Smooth muscle cell (in vitro differentiated cells): Measurements from ENCODE around the gene HNRNPA0. TPM values are rescaled to one million over a fixed set of nuclear protein-coding genes. Genes with fewer than 3 reads are reported as not detected.
"Not testable (repeated sequence)": the region's sequence is repeated elsewhere in the genome, so short reads cannot be mapped to it uniquely, and the experiment has no call there.

ENCODE experiments used
- DNase-seq: peaks from one replicate; lab custom pipeline; 2025; ENCODE audit not compliant: unreplicated experiment; lab: John Stamatoyannopoulos, UW
- H2AFZ ChIP-seq: fragments of 200-600 bp; sonication (generic); 2 replicates; pipeline ENCODE4 v1.6.0; 2016; ENCODE audit warnings: antibody characterized with exemption, low read depth, mild to moderate bottlenecking
- H3F3A ChIP-seq: fragments of 200-600 bp; sonication (generic); 2 replicates; pipeline ENCODE4 v1.6.0; 2017; ENCODE audit warnings: antibody characterized with exemption, low read depth
- H3K27ac ChIP-seq: fragments of 200-600 bp; sonication (generic); 2 replicates; pipeline ENCODE4 v1.5.1; 2016; ENCODE audit warnings: low read depth, mild to moderate bottlenecking
- H3K27me3 ChIP-seq: fragments of 200-600 bp; sonication (generic); 2 replicates; pipeline ENCODE4 v1.6.1; 2016; ENCODE audit warnings: low read depth, mild to moderate bottlenecking
- H3K36me3 ChIP-seq: fragments of 200-600 bp; sonication (generic); 2 replicates; pipeline ENCODE4 v1.5.1; 2016; ENCODE audit warnings: low read depth
- H3K4me1 ChIP-seq: fragments of 200-600 bp; sonication (generic); 2 replicates; pipeline ENCODE4 v1.5.1; 2016; ENCODE audit warnings: low read depth
- H3K4me2 ChIP-seq: fragments of 200-600 bp; sonication (generic); 2 replicates; pipeline ENCODE4 v1.6.0; 2016; ENCODE audit warnings: mild to moderate bottlenecking
- H3K4me3 ChIP-seq: fragments of 200-600 bp; sonication (generic); 2 replicates; pipeline ENCODE4 v1.5.1; 2016; ENCODE audit warnings: mild to moderate bottlenecking
- H3K79me2 ChIP-seq: fragments of 200-600 bp; sonication (generic); 2 replicates; pipeline ENCODE4 v1.6.0; 2016; ENCODE audit warnings: low read depth, mild to moderate bottlenecking
- H3K9ac ChIP-seq: fragments of 200-600 bp; sonication (generic); 2 replicates; pipeline ENCODE4 v1.6.0; 2016; ENCODE audit warnings: low read depth
- H3K9me3 ChIP-seq: fragments of 200-600 bp; sonication (generic); replicated peaks from 2 replicates; pipeline ENCODE4 v1.5.1; 2016; ENCODE audit warnings: low read depth
- H4K20me1 ChIP-seq: fragments of 200-600 bp; sonication (generic); 2 replicates; pipeline ENCODE4 v1.6.0; 2016; ENCODE audit warnings: low read depth
- WGBS: methylation state at CpG from one replicate; pipeline ENCODE4 v1.1.7; 2016; ENCODE audit warnings: low lambda C conversion rate; 5-methylcytosine and 5-hydroxymethylcytosine counted together
- polyA plus RNA-seq: library from polyadenylated mRNA; unstranded; fragments of >200 nt; fragmentation: Nextera tagmentation; extraction: Ambion mirVana; gene quantifications from 2 replicates; pipeline ENCODE4 v1.2.1, GENCODE V29; 2016
- total RNA-seq: library from RNA; depleted of rRNA; stranded (reverse); fragments of >200 nt; gene quantifications from 2 replicates; pipeline ENCODE4 v1.2.3, GENCODE V29; 2014
- TF ChIP-seq, protein P1 (sequence below): fragments of 200-600 bp; sonication (generic); IDR thresholded peaks from 2 replicates; pipeline ENCODE4 v1.5.1; 2017; ENCODE audit warnings: borderline replicate concordance, mild to moderate bottlenecking, antibody characterized with exemption; ENCODE audit not compliant: insufficient read depth, poor library complexity, severe bottlenecking

HNRNPA0 gene
- total and polyA plus RNA-seq, 2 experiments from 2014 or later, result 14.4 to 18.8 TPM

DNA sequence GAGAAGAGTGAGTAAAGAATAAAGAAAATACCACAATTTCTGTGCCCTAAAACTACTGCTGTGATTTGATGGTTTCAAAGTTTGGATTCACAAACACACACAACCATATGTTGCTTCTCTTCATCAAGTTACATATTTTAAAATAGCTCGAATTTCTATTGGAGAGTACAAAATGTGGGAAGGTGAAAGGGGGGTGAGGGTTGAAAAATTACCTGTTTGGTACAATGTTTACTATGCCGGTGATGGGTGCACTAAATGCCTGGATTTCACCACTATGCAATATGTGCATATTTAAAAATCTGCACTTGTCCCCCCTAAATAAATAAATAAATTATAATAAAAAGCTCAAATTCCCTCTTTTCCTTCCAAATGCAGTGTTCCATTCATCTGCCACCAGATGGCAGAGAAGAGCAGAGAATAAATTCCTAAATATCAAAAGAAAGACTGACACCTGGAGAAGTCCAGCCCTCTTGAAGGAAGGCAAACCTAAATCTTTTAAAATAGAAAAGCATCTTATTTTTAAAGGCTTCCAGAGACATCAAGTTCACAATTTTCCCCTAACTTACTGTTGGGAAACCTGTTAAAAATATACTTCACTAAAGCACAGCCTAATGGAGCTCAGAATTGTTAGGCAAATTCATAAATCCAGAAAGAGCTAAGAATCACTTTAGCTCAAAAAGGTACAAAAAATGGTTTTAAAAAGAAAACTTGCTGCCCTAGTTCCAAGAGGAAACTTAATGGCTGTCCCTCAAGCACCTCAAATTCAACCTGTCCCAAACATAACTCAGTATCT lies 24.8 kb upstream of the HNRNPA0 start:
- DNase-seq, result no peak
- no peaks in the 10 kb centered on the region for H3K27me3 ChIP-seq
- no peak overlapping the region for H3K4me3 ChIP-seq
- H3K9ac ChIP-seq, result no peak overlapping the region
- H2AFZ ChIP-seq, result no peak overlapping the region
- H3K4me1 ChIP-seq, result no peaks in the 10 kb centered on the region
- H3K9me3 ChIP-seq, result no peaks in the 10 kb centered on the region
- H3K27ac ChIP-seq, result no peak overlapping the region
- H3F3A ChIP-seq, result no peaks in the 10 kb centered on the region
- no peaks in the 10 kb centered on the region for H3K36me3 ChIP-seq
- no peak overlapping the region for H3K4me2 ChIP-seq
- TF ChIP-seq, protein P1, sequence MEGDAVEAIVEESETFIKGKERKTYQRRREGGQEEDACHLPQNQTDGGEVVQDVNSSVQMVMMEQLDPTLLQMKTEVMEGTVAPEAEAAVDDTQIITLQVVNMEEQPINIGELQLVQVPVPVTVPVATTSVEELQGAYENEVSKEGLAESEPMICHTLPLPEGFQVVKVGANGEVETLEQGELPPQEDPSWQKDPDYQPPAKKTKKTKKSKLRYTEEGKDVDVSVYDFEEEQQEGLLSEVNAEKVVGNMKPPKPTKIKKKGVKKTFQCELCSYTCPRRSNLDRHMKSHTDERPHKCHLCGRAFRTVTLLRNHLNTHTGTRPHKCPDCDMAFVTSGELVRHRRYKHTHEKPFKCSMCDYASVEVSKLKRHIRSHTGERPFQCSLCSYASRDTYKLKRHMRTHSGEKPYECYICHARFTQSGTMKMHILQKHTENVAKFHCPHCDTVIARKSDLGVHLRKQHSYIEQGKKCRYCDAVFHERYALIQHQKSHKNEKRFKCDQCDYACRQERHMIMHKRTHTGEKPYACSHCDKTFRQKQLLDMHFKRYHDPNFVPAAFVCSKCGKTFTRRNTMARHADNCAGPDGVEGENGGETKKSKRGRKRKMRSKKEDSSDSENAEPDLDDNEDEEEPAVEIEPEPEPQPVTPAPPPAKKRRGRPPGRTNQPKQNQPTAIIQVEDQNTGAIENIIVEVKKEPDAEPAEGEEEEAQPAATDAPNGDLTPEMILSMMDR, result peak; percentile 75
- H4K20me1 ChIP-seq, result no peaks in the 10 kb centered on the region
- WGBS, result 75% methylated on average over 2 of the region's 2 CpGs
- no peaks in the 10 kb centered on the region for H3K79me2 ChIP-seq

DNA sequence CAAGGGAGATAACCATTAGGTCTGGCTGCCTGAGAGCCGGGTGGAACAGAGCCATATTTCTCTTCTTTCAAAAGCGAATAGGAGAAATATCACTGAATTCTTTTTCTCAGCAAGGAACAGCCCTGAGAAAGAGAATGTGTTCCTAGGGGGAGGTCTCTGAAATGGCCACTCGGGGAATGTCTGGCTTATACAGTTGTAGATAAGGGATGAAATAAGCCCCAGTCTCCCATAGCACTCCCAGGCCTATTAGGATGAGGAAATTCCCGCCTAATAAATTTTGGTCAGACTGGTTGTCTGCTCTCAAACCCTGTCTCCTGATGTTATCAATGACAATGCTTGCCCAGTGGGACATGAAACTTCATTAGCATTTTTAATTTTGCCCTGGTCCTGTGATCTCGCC lies 13.8 kb upstream of the HNRNPA0 start:
- DNase-seq, H3K27me3 ChIP-seq, H3F3A ChIP-seq, H3K4me2 ChIP-seq, H3K79me2 ChIP-seq, H2AFZ ChIP-seq, H3K4me1 ChIP-seq, H3K36me3 ChIP-seq, H3K4me3 ChIP-seq, H4K20me1 ChIP-seq, H3K9ac ChIP-seq, H3K9me3 ChIP-seq, H3K27ac ChIP-seq: not testable (repeated sequence)
- WGBS, result 89% methylated on average over 5 of the region's 5 CpGs

DNA sequence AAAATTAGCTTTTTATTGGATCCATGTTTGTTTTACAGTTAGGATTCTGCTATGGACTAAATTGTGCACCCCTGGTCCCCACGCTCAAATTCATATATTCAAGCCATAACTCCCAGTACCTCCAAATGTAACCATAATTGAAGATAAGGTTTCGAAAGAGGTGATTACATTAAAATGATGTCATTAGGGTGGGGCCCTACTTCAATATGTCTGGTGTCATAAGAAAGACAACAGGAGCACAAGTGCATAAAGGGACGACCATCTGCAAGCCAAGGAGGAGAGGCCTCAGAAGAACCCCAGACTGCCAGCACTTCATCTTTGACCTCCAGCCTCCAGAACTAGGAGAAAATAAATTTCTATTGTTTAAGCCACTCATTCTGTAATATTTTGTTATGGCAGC lies 7.4 kb upstream of the HNRNPA0 start:
- Histone ChIP-seq H3K4me3 (no peak overlapping the region), H4K20me1 (no peaks in the 10 kb centered on the region), H3K9ac (no peak overlapping the region), H3F3A (no peaks in the 10 kb centered on the region), H3K4me2 (no peak overlapping the region), H3K4me1 (no peaks in the 10 kb centered on the region), H3K36me3 (no peaks in the 10 kb centered on the region), H3K79me2 (no peaks in the 10 kb centered on the region), H2AFZ (no peak overlapping the region), H3K9me3 (no peaks in the 10 kb centered on the region), H3K27me3 (no peaks in the 10 kb centered on the region), H3K27ac (no peak overlapping the region)
- TF ChIP-seq, protein P1, result no peak
- DNase-seq, result no peak
- WGBS, result 87% methylated on average over 3 of the region's 3 CpGs

DNA sequence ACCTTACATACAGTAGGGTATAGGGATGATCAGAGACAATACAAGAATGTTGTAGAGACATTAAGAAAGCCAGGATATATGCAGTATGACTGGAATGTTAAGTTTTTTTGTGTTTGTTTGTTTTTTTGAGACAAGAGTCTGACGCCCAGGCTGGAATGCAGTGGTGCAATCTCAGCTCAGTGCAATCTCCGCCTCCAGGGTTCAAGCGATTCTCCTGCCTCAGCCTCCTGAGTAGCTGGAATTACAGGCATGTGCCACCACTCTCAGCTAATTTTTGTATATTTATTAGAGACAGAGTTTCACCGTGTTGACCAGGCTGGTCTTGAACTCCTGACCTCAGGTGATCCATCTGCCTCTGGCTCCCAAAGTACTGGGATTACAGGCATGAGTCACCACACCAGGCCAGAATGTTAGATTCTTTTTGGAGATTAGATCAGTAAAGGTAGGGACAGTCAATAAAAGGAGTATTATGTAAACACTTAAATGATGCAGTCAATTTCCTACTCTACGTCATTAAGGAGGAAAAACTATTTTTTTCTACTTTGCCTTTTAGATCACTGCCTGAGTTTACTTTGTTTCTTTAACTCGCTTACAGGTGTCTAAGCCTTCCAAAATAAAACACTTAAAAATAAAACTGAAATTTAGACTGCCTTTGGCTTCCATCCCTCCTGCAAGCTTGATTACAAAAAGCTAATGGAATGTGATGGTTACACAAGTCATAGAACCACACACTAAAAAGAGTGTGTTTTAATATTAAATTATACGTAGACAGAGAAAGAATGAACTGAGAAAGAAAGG lies 6.8 kb upstream of the HNRNPA0 start:
- no peaks in the 10 kb centered on the region for H3K27me3 ChIP-seq
- no peak overlapping the region for H3K4me2 ChIP-seq
- DNase-seq, result no peak
- no peaks in the 10 kb centered on the region for H3K79me2 ChIP-seq
- H3K9ac ChIP-seq, result no peak overlapping the region
- no peaks in the 10 kb centered on the region for H3K36me3 ChIP-seq
- no peak overlapping the region for H2AFZ ChIP-seq
- 80% methylated on average over 7 of the region's 7 CpGs for WGBS
- no peaks in the 10 kb centered on the region for H3K4me1 ChIP-seq
- no peaks in the 10 kb centered on the region for H4K20me1 ChIP-seq
- H3F3A ChIP-seq, result no peaks in the 10 kb centered on the region
- no peak overlapping the region for H3K27ac ChIP-seq
- no peaks in the 10 kb centered on the region for H3K9me3 ChIP-seq
- TF ChIP-seq, protein P1, result no peak
- no peak overlapping the region for H3K4me3 ChIP-seq
